IMR-90 (cell line): ENCODE results near the gene KAT6B. TPM values are rescaled to one million over a fixed set of nuclear protein-coding genes. Genes with fewer than 3 reads are reported as not detected.

Experiments
- ATAC-seq: fragments of 200-7000 bp; cut with Tn5 transposase; 2 replicates; pipeline ENCODE4 v1.9.1; 2020; ENCODE audit warnings: low read depth, mild to moderate bottlenecking, moderate library complexity
- BruUV-seq: library from RNA; stranded (reverse); fragments of 400-500 nt; replicated peaks from 2 replicates; lab custom pipeline; 2021; lab: Mats Ljungman, UMichigan
- CTCF ChIA-PET: fragments of 300-600 bp; formaldehyde crosslinking; extraction: SDS; loops from one replicate; lab custom pipeline; 2021; ENCODE audit warnings: antibody characterized with exemption; lab: Yijun Ruan, JAX
- POLR2A ChIA-PET: fragments of 300-600 bp; sonication (Branson Sonifier 250); formaldehyde crosslinking; loops from one replicate; lab custom pipeline; 2022; ENCODE audit warnings: antibody characterized with exemption; ENCODE audit not compliant: unreplicated experiment; lab: Charles Lee
- DNase-seq: peaks from one replicate; pipeline ENCODE4 v3.0.0; 2013
- H2AFZ ChIP-seq: replicated peaks from 2 replicates; pipeline ENCODE3; 2013; ENCODE audit warnings: low read length, mild to moderate bottlenecking; ENCODE audit not compliant: poor library complexity
- H2AK5ac ChIP-seq: 2 replicates; pipeline ENCODE4 v1.6.1; 2013; ENCODE audit warnings: low read depth, low read length, inconsistent platforms
- H2AK9ac ChIP-seq: replicated peaks from 2 replicates; pipeline ENCODE3; 2013; ENCODE audit warnings: mild to moderate bottlenecking, low read depth, low read length, moderate library complexity; ENCODE audit not compliant: poor library complexity
- H2BK120ac ChIP-seq: 2 replicates; pipeline ENCODE4 v1.6.1; 2013; ENCODE audit warnings: low read depth, low read length, inconsistent platforms
- H2BK15ac ChIP-seq: 3 replicates; pipeline ENCODE4 v1.6.1; 2013; ENCODE audit warnings: low read depth, low read length, inconsistent platforms
- H2BK20ac ChIP-seq: 2 replicates; pipeline ENCODE4 v1.6.1; 2013; ENCODE audit warnings: low read depth, mild to moderate bottlenecking, inconsistent platforms, low read length, moderate library complexity
- H2BK5ac ChIP-seq: 2 replicates; pipeline ENCODE4 v1.6.1; 2013; ENCODE audit warnings: mild to moderate bottlenecking, low read depth, low read length, inconsistent platforms; ENCODE audit not compliant: poor library complexity, severe bottlenecking
- H3K14ac ChIP-seq: replicated peaks from 2 replicates; pipeline ENCODE4 v1.6.1; 2013; ENCODE audit warnings: low read depth, low read length, inconsistent platforms
- H3K18ac ChIP-seq: 2 replicates; pipeline ENCODE4 v1.6.1; 2013; ENCODE audit warnings: low read depth, low read length, control low read depth
- H3K23ac ChIP-seq: 2 replicates; pipeline ENCODE4 v1.6.1; 2013; ENCODE audit warnings: low read depth, low read length, inconsistent platforms
- H3K27ac ChIP-seq: 2 replicates; pipeline ENCODE4 v1.5.1; 2013; ENCODE audit warnings: mild to moderate bottlenecking, control low read depth, low read length; ENCODE audit not compliant: insufficient read depth
- H3K27me3 ChIP-seq: 2 replicates; pipeline ENCODE4 v1.6.1; 2013; ENCODE audit warnings: low read length; ENCODE audit not compliant: control insufficient read depth, insufficient read depth
- H3K36me3 ChIP-seq: 2 replicates; pipeline ENCODE4 v1.6.1; 2013; ENCODE audit warnings: low read length, mixed read lengths; ENCODE audit not compliant: control insufficient read depth, insufficient read depth
- H3K4ac ChIP-seq: 2 replicates; pipeline ENCODE4 v1.6.1; 2013; ENCODE audit warnings: low read depth, low read length, inconsistent platforms
- H3K4me1 ChIP-seq: 2 replicates; pipeline ENCODE4 v1.6.1; 2013; ENCODE audit warnings: low read length, mixed read lengths; ENCODE audit not compliant: control insufficient read depth, insufficient read depth
- H3K4me2 ChIP-seq: 2 replicates; pipeline ENCODE4 v1.6.1; 2013; ENCODE audit warnings: low read depth, mild to moderate bottlenecking, control low read depth, low read length, moderate library complexity
- H3K4me3 ChIP-seq: 2 replicates; pipeline ENCODE4 v1.5.1; 2013; ENCODE audit warnings: low read depth, mild to moderate bottlenecking, control low read depth, low read length, moderate library complexity; ENCODE audit not compliant: insufficient read depth
- H3K56ac ChIP-seq: 2 replicates; pipeline ENCODE4 v1.6.1; 2013; ENCODE audit warnings: low read length, inconsistent platforms; ENCODE audit not compliant: insufficient read depth; ENCODE audit errors: extremely low read depth
- H3K79me1 ChIP-seq, 2 experiments: 2 replicates each; pipeline ENCODE4 v1.6.1; 2013; ENCODE audit warnings: low read length in 2 of 2, inconsistent platforms in 1 of 2, low read depth in 1 of 2
- H3K9ac ChIP-seq: 2 replicates; pipeline ENCODE4 v1.6.1; 2013; ENCODE audit warnings: low read depth, low read length, control low read depth
- H3K9me1 ChIP-seq: 2 replicates; pipeline ENCODE4 v1.6.1; 2013; ENCODE audit warnings: low read length, inconsistent platforms; ENCODE audit not compliant: insufficient read depth
- H3K9me3 ChIP-seq: 2 replicates; pipeline ENCODE4 v1.6.1; 2013; ENCODE audit warnings: low read length; ENCODE audit not compliant: control insufficient read depth, insufficient read depth
- H4K20me1 ChIP-seq: 2 replicates; pipeline ENCODE4 v1.6.1; 2013; ENCODE audit warnings: low read length, inconsistent platforms; ENCODE audit not compliant: insufficient read depth
- H4K5ac ChIP-seq: 2 replicates; pipeline ENCODE4 v1.6.1; 2013; ENCODE audit warnings: mild to moderate bottlenecking, low read depth, low read length, control low read depth
- H4K8ac ChIP-seq, 2 experiments: 2 replicates each; pipeline ENCODE4 v1.6.1; 2013; ENCODE audit warnings: low read depth in 2 of 2, low read length in 2 of 2, control low read depth in 1 of 2, inconsistent platforms in 1 of 2
- H4K91ac ChIP-seq: 2 replicates; pipeline ENCODE4 v1.6.1; 2013; ENCODE audit warnings: low read depth, low read length, inconsistent platforms; ENCODE audit not compliant: insufficient read depth
- CEBPB ChIP-seq: IDR thresholded peaks from 2 replicates; pipeline ENCODE4 v1.6.1; 2012; ENCODE audit warnings: low read depth, low read length, improper control_type of control experiment
- ELK1 ChIP-seq: fragments of 150-350 bp; IDR thresholded peaks from 2 replicates; pipeline ENCODE4 v1.6.1; 2016; ENCODE audit warnings: low read depth, mild to moderate bottlenecking, low read length, moderate library complexity, borderline replicate concordance
- MAFK ChIP-seq: IDR thresholded peaks from 2 replicates; pipeline ENCODE4 v1.6.1; 2012; ENCODE audit warnings: low read depth, low read length, improper control_type of control experiment
- MAZ ChIP-seq: IDR thresholded peaks from 2 replicates; pipeline ENCODE4 v1.6.1; 2012; ENCODE audit warnings: low read depth, mild to moderate bottlenecking, low read length, improper control_type of control experiment, moderate library complexity, borderline replicate concordance
- NFE2L2 ChIP-seq: fragments of 150-350 bp; IDR thresholded peaks from 2 replicates; pipeline ENCODE4 v1.6.1; 2016; ENCODE audit warnings: low read depth, mild to moderate bottlenecking, low read length
- dilution Hi-C: fragments of 300-500 bp; cut with HindIII; formaldehyde crosslinking; loops from one replicate; pipeline ENCODE4 v1.14.3; 2018; ENCODE audit warnings: low sequenced_read_pairs; ENCODE audit not compliant: unreplicated experiment
- in situ Hi-C: fragments of 300-500 bp; cut with MboI; formaldehyde crosslinking; loops from 3 replicates; pipeline ENCODE4 v1.14.3; 2019; ENCODE audit warnings: low sequenced_read_pairs, inconsistent platforms, mixed read lengths
- intact Hi-C: fragments of 100-400 bp; cut with micrococcal nuclease; formaldehyde crosslinking; loops from 2 replicates; pipeline ENCODE4 v1.10.0; 2022
- polyA plus RNA-seq, 3 experiments: library from polyadenylated mRNA; depleted of rRNA; stranded (reverse); fragments of >200 nt; gene quantifications; 2 replicates each; pipeline ENCODE4 v1.2.3, GENCODE V29; 2012; ENCODE audit warnings: low replicate concordance in 1 of 3
- total RNA-seq: library from RNA; depleted of rRNA; stranded (reverse); fragments of >200 nt; gene quantifications from 2 replicates; pipeline ENCODE4 v1.2.3, GENCODE V29; 2012

The KAT6B gene
- total and polyA plus RNA-seq, 2 of the 4 experiments (the other 2 are of a cell fraction) = 8.8 to 28.1 TPM

GRCh38 chr10:74917481-74918077 lies 91.2 kb downstream of the KAT6B start:
- H2BK120ac ChIP-seq = peak overlapping the region; percentile 77
- peak overlapping the region; percentile 99 for H3K18ac ChIP-seq
- H3K56ac ChIP-seq = peak overlapping the region; percentile 2; the same call in 1 of the 2 replicates
- no peak overlapping the region for H2AFZ ChIP-seq
- H3K79me1 ChIP-seq = peaks cover 33 to 70% of the 10 kb centered on the region in 2 experiments
- H2BK20ac ChIP-seq = peak overlapping the region; percentile 77
- peak overlapping the region; percentile 92 for H3K27ac ChIP-seq
- dilution Hi-C loops = no loop called here
- H3K9me3 ChIP-seq = peaks cover 5% of the 10 kb centered on the region
- H3K9me1 ChIP-seq = peaks cover 14% of the 10 kb centered on the region
- H3K23ac ChIP-seq = 0 out of 2 replicates have a peak overlapping the region, but pooled peaks have one; percentile 81
- H4K91ac ChIP-seq = peak overlapping the region; percentile 41
- 0 out of 2 replicates have a peak, but pooled peaks cover 2% of the 10 kb centered on the region for H4K20me1 ChIP-seq
- peaks cover 12% of the 10 kb centered on the region for H3K4me1 ChIP-seq
- ATAC-seq (peak; percentile 71), DNase-seq (peak; percentile 83)
- peak overlapping the region in 1 of 2 experiments; percentile 52; a peak in 2 of 4 replicates for H4K8ac ChIP-seq
- H3K4me3 ChIP-seq = no peak overlapping the region
- TF ChIP-seq CEBPB (peak; percentile 57; the same call in 1 of the 2 replicates), MAFK (peak; percentile 91), ELK1 (no peak), NFE2L2 (peak; percentile 86), MAZ (no peak)
- ChIA-PET POLR2A (no interaction called here), CTCF (no interaction called here)
- BruUV-seq = no TSS peak
- H2AK9ac ChIP-seq = no peak overlapping the region
- intact Hi-C loops = loop anchor here (10.0 kb wide), 1 partner anchor 373 kb away; no protein-coding TSS in a partner anchor
- peak overlapping the region; percentile 71; the same call in 1 of the 2 replicates for H2AK5ac ChIP-seq
- H4K5ac ChIP-seq = peak overlapping the region; percentile 99
- no peak overlapping the region for H3K9ac ChIP-seq
- no peaks in the 10 kb centered on the region for H3K36me3 ChIP-seq
- peak overlapping the region; percentile 89; the same call in 1 of the 2 replicates for H3K4me2 ChIP-seq
- H3K14ac ChIP-seq = peak overlapping the region; percentile 59
- H2BK15ac ChIP-seq = peak overlapping the region; percentile 3; the same call in 1 of the 3 replicates
- H3K4ac ChIP-seq = peak overlapping the region; percentile 91
- H2BK5ac ChIP-seq = peak overlapping the region; percentile 63
- in situ Hi-C loops = no loop called here
- H3K27me3 ChIP-seq = no peaks in the 10 kb centered on the region
